Liver (tissue), 9 donors: Measurements from ENCODE around the gene GPR37. TPM values are rescaled to one million over a fixed set of nuclear protein-coding genes. Genes with fewer than 3 reads are reported as not detected.

Experiments used
- DNase-seq: peaks from one replicate; pipeline ENCODE4 v3.0.0-alpha.2; 2017; ENCODE audit warnings: low spot score
- H3K27ac ChIP-seq, 2 donors: one replicate each; pipeline ENCODE4 v1.7.0; 2013; ENCODE audit warnings: inconsistent platforms in 2 of 2, low read length in 2 of 2, control low read depth in 1 of 2, low read depth in 1 of 2, mild to moderate bottlenecking in 1 of 2
- H3K27me3 ChIP-seq, 4 donors: one replicate each; pipeline versions ENCODE4 v1.6.1 to v1.7.0; 2013; ENCODE audit warnings: low read length in 3 of 4, inconsistent platforms in 1 of 4, mild to moderate bottlenecking in 1 of 4, moderate library complexity in 1 of 4; ENCODE audit not compliant: control insufficient read depth in 4 of 4, insufficient read depth in 4 of 4
- H3K36me3 ChIP-seq, 4 donors: one replicate each; pipeline versions ENCODE4 v1.6.1 to v1.7.0; 2013; ENCODE audit warnings: low read length in 3 of 4, mild to moderate bottlenecking in 3 of 4, low read depth in 1 of 4, moderate library complexity in 1 of 4; ENCODE audit not compliant: control insufficient read depth in 4 of 4, insufficient read depth in 3 of 4
- H3K4me1 ChIP-seq, 4 donors: one replicate each; pipeline versions ENCODE4 v1.6.1 to v1.7.0; 2013; ENCODE audit warnings: low read length in 3 of 4, mild to moderate bottlenecking in 3 of 4, moderate library complexity in 1 of 4; ENCODE audit not compliant: control insufficient read depth in 4 of 4, insufficient read depth in 4 of 4
- H3K4me3 ChIP-seq, 3 donors: one replicate each; pipeline versions ENCODE4 v1.6.1 to v1.7.0; 2013; ENCODE audit warnings: low read length in 3 of 3, control low read depth in 1 of 3, low read depth in 1 of 3, mild to moderate bottlenecking in 1 of 3
- H3K9ac ChIP-seq, 2 donors: one replicate each; pipeline ENCODE4 v1.7.0; 2013; ENCODE audit warnings: low read length in 2 of 2, mild to moderate bottlenecking in 2 of 2, moderate library complexity in 2 of 2, control low read depth in 1 of 2, low read depth in 1 of 2
- H3K9me3 ChIP-seq, 4 donors: one replicate each; pipeline versions ENCODE4 v1.6.1 to v1.7.0; 2013; ENCODE audit warnings: low read length in 3 of 4; ENCODE audit not compliant: control insufficient read depth in 4 of 4
- ATF3 ChIP-seq: IDR thresholded peaks from 2 replicates; pipeline ENCODE4 v1.6.1; 2016; ENCODE audit warnings: antibody characterized with exemption
- EGR1 ChIP-seq, 2 donors: IDR thresholded peaks; 2 replicates each; pipeline ENCODE4 v1.6.1; 2016 to 2018; ENCODE audit warnings: antibody characterized with exemption in 2 of 2, low read depth in 2 of 2
- FOXA1 ChIP-seq: IDR thresholded peaks from 2 replicates; pipeline ENCODE4 v1.6.1; 2016; ENCODE audit warnings: antibody characterized with exemption
- GABPA ChIP-seq, 2 donors: IDR thresholded peaks in 1 of 2; conservative IDR thresholded peaks in 1 of 2; 2 replicates each; pipeline ENCODE4 v1.6.1; 2016; ENCODE audit warnings: antibody characterized with exemption in 2 of 2, mild to moderate bottlenecking in 1 of 2, moderate library complexity in 1 of 2
- HNF4A ChIP-seq, 2 donors: conservative IDR thresholded peaks; 2 replicates each; pipeline ENCODE4 v1.6.1; 2016; ENCODE audit warnings: antibody characterized with exemption in 2 of 2, mild to moderate bottlenecking in 2 of 2
- JUND ChIP-seq, 2 donors: IDR thresholded peaks; 2 replicates each; pipeline ENCODE4 v1.6.1; 2016; ENCODE audit warnings: antibody characterized with exemption in 2 of 2
- NR2F2 ChIP-seq: IDR thresholded peaks from 2 replicates; pipeline ENCODE4 v1.6.1; 2016; ENCODE audit warnings: antibody characterized with exemption
- RAD21 ChIP-seq, 2 donors: IDR thresholded peaks; 2 replicates each; pipeline ENCODE4 v1.6.1; 2016; ENCODE audit warnings: antibody characterized with exemption in 2 of 2, mild to moderate bottlenecking in 2 of 2
- RXRA ChIP-seq, 2 donors: IDR thresholded peaks; 2 replicates each; pipeline ENCODE4 v1.6.1; 2017 to 2018; ENCODE audit warnings: antibody characterized with exemption in 2 of 2, mild to moderate bottlenecking in 1 of 2
- SP1 ChIP-seq: IDR thresholded peaks from 2 replicates; pipeline ENCODE4 v1.6.1; 2018; ENCODE audit warnings: antibody characterized with exemption, mild to moderate bottlenecking
- TAF1 ChIP-seq: conservative IDR thresholded peaks from 2 replicates; pipeline ENCODE4 v1.6.1; 2016; ENCODE audit warnings: antibody characterized with exemption, mild to moderate bottlenecking
- YY1 ChIP-seq: IDR thresholded peaks from 2 replicates; pipeline ENCODE4 v1.6.1; 2016; ENCODE audit warnings: antibody characterized with exemption, mild to moderate bottlenecking
- ZBTB33 ChIP-seq: IDR thresholded peaks from 2 replicates; pipeline ENCODE4 v1.6.1; 2016; ENCODE audit warnings: antibody characterized with exemption
- WGBS: extraction: QIAGEN DNeasy Blood & Tissue Kit; methylation state at CpG from one replicate; pipeline ENCODE4 v1.1.7; 2013; 5-methylcytosine and 5-hydroxymethylcytosine counted together
- polyA plus RNA-seq, 2 donors: library from polyadenylated mRNA; stranded (reverse) in 1 of 2; unstranded in 1 of 2; fragments of 200-250 nt in 1 of 2; fragments of >200 nt in 1 of 2; fragmentation: Nextera tagmentation in 1 of 2; extraction: Ambion mirVana in 1 of 2; gene quantifications; one replicate each; pipeline versions ENCODE4 v1.2.1 to v1.2.3, GENCODE V29; 2013 to 2015
- total RNA-seq, 2 donors: library from RNA; depleted of rRNA; stranded (reverse); fragments of >200 nt; gene quantifications; one replicate each; pipeline ENCODE4 v1.2.3, GENCODE V29; 2014
- TF ChIP-seq, protein P1 (sequence below): IDR thresholded peaks from 2 replicates; pipeline ENCODE4 v1.6.1; 2016; ENCODE audit warnings: antibody characterized with exemption, mild to moderate bottlenecking
- TF ChIP-seq, protein P2 (sequence below): IDR thresholded peaks from 2 replicates; pipeline ENCODE4 v1.6.1; 2016; ENCODE audit warnings: antibody characterized with exemption
- TF ChIP-seq, protein P3 (sequence below): fragments of 150-350 bp; IDR thresholded peaks from 2 replicates; pipeline ENCODE4 v1.5.1; 2017; ENCODE audit warnings: improper control_type of control experiment, low read depth, low read length; ENCODE audit not compliant: missing input control
- donor health status: healthy.
- donor health status: healthy.
- donor health status: healthy.
- donor health status: healthy.
- donor health status: healthy.

The GPR37 gene
- total and polyA plus RNA-seq, 4 donors, result 0.33 to 12.0 (median 8.7) TPM

- no peaks in the 10 kb centered on the region for H3K36me3 ChIP-seq
These were observed 45.4 kb downstream of the GPR37 start for GRCh38 chr7:124720195-124720594.

More at GRCh38 chr7:124720195-124720594, 45.4 kb downstream of the GPR37 start:
- DNase-seq, result no peak
- no peaks in the 10 kb centered on the region for H3K27me3 ChIP-seq
- peaks cover 2 to 13% (median 11%) of the 10 kb centered on the region in 4 donors for H3K4me1 ChIP-seq
- H3K9me3 ChIP-seq, result no peaks in the 10 kb centered on the region
- H3K4me3 ChIP-seq, result no peak overlapping the region
- WGBS, result 53% methylated on average over 1 of the region's 1 CpG
- no peak overlapping the region for H3K27ac ChIP-seq
- no peak for TF ChIP-seq JUND (IDR thresholded peaks at IDR 0.05)
- TF ChIP-seq ZBTB33, result no peak
- TF ChIP-seq RXRA (IDR thresholded peaks at IDR 0.05), result no peak
- TF ChIP-seq, protein P1, sequence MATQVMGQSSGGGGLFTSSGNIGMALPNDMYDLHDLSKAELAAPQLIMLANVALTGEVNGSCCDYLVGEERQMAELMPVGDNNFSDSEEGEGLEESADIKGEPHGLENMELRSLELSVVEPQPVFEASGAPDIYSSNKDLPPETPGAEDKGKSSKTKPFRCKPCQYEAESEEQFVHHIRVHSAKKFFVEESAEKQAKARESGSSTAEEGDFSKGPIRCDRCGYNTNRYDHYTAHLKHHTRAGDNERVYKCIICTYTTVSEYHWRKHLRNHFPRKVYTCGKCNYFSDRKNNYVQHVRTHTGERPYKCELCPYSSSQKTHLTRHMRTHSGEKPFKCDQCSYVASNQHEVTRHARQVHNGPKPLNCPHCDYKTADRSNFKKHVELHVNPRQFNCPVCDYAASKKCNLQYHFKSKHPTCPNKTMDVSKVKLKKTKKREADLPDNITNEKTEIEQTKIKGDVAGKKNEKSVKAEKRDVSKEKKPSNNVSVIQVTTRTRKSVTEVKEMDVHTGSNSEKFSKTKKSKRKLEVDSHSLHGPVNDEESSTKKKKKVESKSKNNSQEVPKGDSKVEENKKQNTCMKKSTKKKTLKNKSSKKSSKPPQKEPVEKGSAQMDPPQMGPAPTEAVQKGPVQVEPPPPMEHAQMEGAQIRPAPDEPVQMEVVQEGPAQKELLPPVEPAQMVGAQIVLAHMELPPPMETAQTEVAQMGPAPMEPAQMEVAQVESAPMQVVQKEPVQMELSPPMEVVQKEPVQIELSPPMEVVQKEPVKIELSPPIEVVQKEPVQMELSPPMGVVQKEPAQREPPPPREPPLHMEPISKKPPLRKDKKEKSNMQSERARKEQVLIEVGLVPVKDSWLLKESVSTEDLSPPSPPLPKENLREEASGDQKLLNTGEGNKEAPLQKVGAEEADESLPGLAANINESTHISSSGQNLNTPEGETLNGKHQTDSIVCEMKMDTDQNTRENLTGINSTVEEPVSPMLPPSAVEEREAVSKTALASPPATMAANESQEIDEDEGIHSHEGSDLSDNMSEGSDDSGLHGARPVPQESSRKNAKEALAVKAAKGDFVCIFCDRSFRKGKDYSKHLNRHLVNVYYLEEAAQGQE, result no peak
- no peak for TF ChIP-seq YY1
- no peak for TF ChIP-seq TAF1
- TF ChIP-seq ATF3, result no peak
- TF ChIP-seq RAD21 (IDR thresholded peaks at IDR 0.05), result no peak
- TF ChIP-seq FOXA1, result no peak
- no peak for TF ChIP-seq SP1
- no peak for TF ChIP-seq GABPA (IDR thresholded peaks at IDR 0.05 in 1 of 2, conservative IDR thresholded peaks at IDR 0.05 in 1 of 2)
- TF ChIP-seq EGR1 (IDR thresholded peaks at IDR 0.05; ENCODE audit: low read depth in 2 of 2), result no peak
- TF ChIP-seq HNF4A (conservative IDR thresholded peaks at IDR 0.05), result no peak
- TF ChIP-seq, protein P2, sequence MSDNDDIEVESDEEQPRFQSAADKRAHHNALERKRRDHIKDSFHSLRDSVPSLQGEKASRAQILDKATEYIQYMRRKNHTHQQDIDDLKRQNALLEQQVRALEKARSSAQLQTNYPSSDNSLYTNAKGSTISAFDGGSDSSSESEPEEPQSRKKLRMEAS, result no peak
- no peak for TF ChIP-seq NR2F2
- TF ChIP-seq, protein P3, sequence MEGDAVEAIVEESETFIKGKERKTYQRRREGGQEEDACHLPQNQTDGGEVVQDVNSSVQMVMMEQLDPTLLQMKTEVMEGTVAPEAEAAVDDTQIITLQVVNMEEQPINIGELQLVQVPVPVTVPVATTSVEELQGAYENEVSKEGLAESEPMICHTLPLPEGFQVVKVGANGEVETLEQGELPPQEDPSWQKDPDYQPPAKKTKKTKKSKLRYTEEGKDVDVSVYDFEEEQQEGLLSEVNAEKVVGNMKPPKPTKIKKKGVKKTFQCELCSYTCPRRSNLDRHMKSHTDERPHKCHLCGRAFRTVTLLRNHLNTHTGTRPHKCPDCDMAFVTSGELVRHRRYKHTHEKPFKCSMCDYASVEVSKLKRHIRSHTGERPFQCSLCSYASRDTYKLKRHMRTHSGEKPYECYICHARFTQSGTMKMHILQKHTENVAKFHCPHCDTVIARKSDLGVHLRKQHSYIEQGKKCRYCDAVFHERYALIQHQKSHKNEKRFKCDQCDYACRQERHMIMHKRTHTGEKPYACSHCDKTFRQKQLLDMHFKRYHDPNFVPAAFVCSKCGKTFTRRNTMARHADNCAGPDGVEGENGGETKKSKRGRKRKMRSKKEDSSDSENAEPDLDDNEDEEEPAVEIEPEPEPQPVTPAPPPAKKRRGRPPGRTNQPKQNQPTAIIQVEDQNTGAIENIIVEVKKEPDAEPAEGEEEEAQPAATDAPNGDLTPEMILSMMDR, result no peak
- no peak overlapping the region for H3K9ac ChIP-seq
